ENCODE results near the gene ACTG1. TPM values are rescaled to one million over a fixed set of nuclear protein-coding genes. Genes with fewer than 3 reads are reported as not detected.

The ACTG1 gene
- total RNA-seq, 2 experiments from 2014 or later, result 2,707 to 2,894 TPM

DNA sequence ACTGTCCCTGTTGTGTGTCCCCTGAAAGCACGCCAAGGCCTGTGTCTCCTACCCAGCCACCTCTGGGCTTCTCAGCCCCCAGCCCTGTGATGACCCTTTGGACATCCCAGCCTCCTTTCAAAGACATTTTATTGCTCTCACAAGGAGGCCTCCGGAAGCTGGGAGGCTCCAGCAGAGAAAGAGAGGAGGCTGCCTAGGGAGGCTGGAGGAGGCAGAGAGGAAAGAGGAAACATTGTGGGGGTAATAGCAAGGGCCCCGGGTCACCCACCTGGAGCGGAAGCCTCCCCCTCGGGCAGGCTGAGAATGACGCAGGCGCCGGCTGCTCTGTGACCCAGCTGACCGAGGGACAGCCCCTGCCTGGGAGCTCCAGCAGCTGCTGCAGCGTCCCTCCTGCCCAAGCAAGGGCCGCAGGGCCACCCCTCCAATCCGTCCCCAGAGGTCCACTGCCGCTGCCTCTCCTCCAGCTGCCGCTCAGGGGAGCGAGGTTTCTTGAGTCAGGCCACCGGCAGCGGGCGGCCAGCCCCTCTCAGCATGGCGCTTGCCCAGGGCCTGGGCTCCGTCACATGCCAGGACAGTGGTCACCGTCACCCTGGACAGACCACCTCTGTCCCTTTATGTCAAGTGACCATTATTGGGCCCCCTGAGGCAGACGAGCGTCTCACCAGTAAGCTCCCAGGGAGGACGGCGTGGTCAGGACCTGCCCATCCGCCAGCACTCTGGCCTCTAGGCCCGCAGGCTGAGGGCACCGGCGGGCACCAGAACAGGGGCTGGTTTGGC, 29.3 kb downstream of the ACTG1 start:
- intact Hi-C loops (cut with micrococcal nuclease; ENCODE audit: unreplicated experiment), result loop anchor here (5.0 kb wide), 1 partner anchor 341 kb away; no protein-coding TSS in a partner anchor
- Histone ChIP-seq H3K4me2 (ENCODE audit: low read length) (peak overlapping the region; percentile 69), H2AFZ (ENCODE audit: low read length) (peak overlapping the region; percentile 82; the same call in 1 of the 2 replicates), H3K9me2 (ENCODE audit: insufficient read depth, low read length) (no peaks in the 10 kb centered on the region), H3K27ac (ENCODE audit: low read depth, low read length, poor library complexity, severe bottlenecking) (no peak overlapping the region), H3K4me3 (ENCODE audit: low read depth, low read length, poor library complexity, severe bottlenecking) (peak overlapping the region; percentile 61), H3K79me2 (ENCODE audit: insufficient read depth, low read depth, low read length) (no peaks in the 10 kb centered on the region), H3K36me3 (ENCODE audit: insufficient read depth, low read length) (no peaks in the 10 kb centered on the region), H4K20me1 (ENCODE audit: insufficient read depth, low read length) (no peaks in the 10 kb centered on the region), H3K9me3 (ENCODE audit: low read length) (no peaks in the 10 kb centered on the region), H3K4me1 (ENCODE audit: insufficient read depth, low read length, poor library complexity, severe bottlenecking) (peaks cover 44% of the 10 kb centered on the region)
- DNase-seq (ENCODE audit: low spot score), result peak; percentile 51
- CTCF ChIA-PET (ENCODE audit: unreplicated experiment), result no interaction called here
- no TSS peak for BruUV-seq (replicated peaks)
- POLR2A ChIA-PET, result no interaction called here
- TF ChIP-seq, protein P1, sequence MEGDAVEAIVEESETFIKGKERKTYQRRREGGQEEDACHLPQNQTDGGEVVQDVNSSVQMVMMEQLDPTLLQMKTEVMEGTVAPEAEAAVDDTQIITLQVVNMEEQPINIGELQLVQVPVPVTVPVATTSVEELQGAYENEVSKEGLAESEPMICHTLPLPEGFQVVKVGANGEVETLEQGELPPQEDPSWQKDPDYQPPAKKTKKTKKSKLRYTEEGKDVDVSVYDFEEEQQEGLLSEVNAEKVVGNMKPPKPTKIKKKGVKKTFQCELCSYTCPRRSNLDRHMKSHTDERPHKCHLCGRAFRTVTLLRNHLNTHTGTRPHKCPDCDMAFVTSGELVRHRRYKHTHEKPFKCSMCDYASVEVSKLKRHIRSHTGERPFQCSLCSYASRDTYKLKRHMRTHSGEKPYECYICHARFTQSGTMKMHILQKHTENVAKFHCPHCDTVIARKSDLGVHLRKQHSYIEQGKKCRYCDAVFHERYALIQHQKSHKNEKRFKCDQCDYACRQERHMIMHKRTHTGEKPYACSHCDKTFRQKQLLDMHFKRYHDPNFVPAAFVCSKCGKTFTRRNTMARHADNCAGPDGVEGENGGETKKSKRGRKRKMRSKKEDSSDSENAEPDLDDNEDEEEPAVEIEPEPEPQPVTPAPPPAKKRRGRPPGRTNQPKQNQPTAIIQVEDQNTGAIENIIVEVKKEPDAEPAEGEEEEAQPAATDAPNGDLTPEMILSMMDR (conservative IDR thresholded peaks at IDR 0.05; ENCODE audit: low read length), result no peak
- no peak for TF ChIP-seq EZH2phosphoT487 (IDR thresholded peaks at IDR 0.05; ENCODE audit: borderline replicate concordance, low read depth, low read length)

DNA sequence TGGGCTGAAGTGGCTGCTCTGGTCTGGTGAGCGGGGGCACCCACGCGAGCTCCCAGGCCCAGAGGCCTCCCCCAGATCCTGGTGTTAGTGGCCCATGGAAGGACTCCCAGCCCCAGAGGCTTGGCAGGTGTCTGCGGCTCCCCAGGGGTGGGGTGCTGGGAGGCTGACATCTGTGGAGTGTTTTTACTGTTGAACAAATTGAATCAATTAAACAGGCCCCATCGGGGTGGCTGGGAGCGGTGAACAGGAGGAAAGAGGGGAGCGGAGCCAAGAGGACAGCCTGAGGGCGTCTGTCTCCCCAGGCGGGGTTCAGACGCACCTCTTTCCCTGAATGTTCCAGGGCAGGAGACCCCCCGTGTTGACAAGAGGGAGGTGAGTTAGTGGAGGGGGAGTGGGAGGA, 29.9 kb downstream of the ACTG1 start:
- intact Hi-C loops (cut with micrococcal nuclease; ENCODE audit: unreplicated experiment), result loop anchor here (5.0 kb wide), 1 partner anchor 340 kb away; no protein-coding TSS in a partner anchor

More for the DNA sequence above, 29.9 kb downstream of the ACTG1 start:
- CTCF ChIA-PET (ENCODE audit: unreplicated experiment), result no interaction called here
- no TSS peak for BruUV-seq (replicated peaks)
- H3K79me2 ChIP-seq (ENCODE audit: insufficient read depth, low read depth, low read length), result no peaks in the 10 kb centered on the region
- no peaks in the 10 kb centered on the region for H4K20me1 ChIP-seq (ENCODE audit: insufficient read depth, low read length)
- H3K4me2 ChIP-seq (ENCODE audit: low read length), result peak overlapping the region; percentile 69; the same call in 1 of the 2 replicates
- peaks cover 39% of the 10 kb centered on the region for H3K4me1 ChIP-seq (ENCODE audit: insufficient read depth, low read length, poor library complexity, severe bottlenecking)
- H3K4me3 ChIP-seq (ENCODE audit: low read depth, low read length, poor library complexity, severe bottlenecking), result peak overlapping the region; percentile 61
- DNase-seq (ENCODE audit: low spot score), result no peak
- no peak overlapping the region; the same call in 1 of the 2 replicates for H2AFZ ChIP-seq (ENCODE audit: low read length)
- H3K9me3 ChIP-seq (ENCODE audit: low read length), result no peaks in the 10 kb centered on the region
- H3K9me2 ChIP-seq (ENCODE audit: insufficient read depth, low read length), result no peaks in the 10 kb centered on the region
- POLR2A ChIA-PET, result no interaction called here
- H3K27ac ChIP-seq (ENCODE audit: low read depth, low read length, poor library complexity, severe bottlenecking), result no peak overlapping the region
- TF ChIP-seq EZH2phosphoT487 (IDR thresholded peaks at IDR 0.05; ENCODE audit: borderline replicate concordance, low read depth, low read length), result no peak
- TF ChIP-seq, protein P1 (conservative IDR thresholded peaks at IDR 0.05; ENCODE audit: low read length), result no peak
- H3K36me3 ChIP-seq (ENCODE audit: insufficient read depth, low read length), result no peaks in the 10 kb centered on the region
